Ascending aorta (tissue), 2 donors: ENCODE measurements around the gene CSK. TPM values are rescaled to one million over a fixed set of nuclear protein-coding genes. Genes with fewer than 3 reads are reported as not detected.
A peak's percentile ranks its signal among the peaks of the same experiment; 100 is the strongest.

ENCODE experiments used
- DNase-seq, 2 donors: peaks; one replicate each; pipeline ENCODE4 v3.0.0-alpha.2; 2019; ENCODE audit warnings: low spot score in 2 of 2
- H3K27ac ChIP-seq, 2 donors: fragments of 200-600 bp; sonication (generic); one replicate each; pipeline ENCODE4 v1.5.1; 2016 to 2017; ENCODE audit warnings: mild to moderate bottlenecking in 1 of 2
- H3K27me3 ChIP-seq: fragments of 200-600 bp; sonication (generic); one replicate; pipeline ENCODE4 v1.5.1; 2017
- H3K36me3 ChIP-seq, 2 donors: fragments of 200-600 bp; sonication (generic); one replicate each; pipeline ENCODE4 v1.5.1; 2016
- H3K4me1 ChIP-seq, 2 donors: fragments of 200-600 bp; sonication (generic); one replicate each; pipeline ENCODE4 v1.5.1; 2016 to 2017; ENCODE audit warnings: mild to moderate bottlenecking in 1 of 2
- H3K4me3 ChIP-seq, 2 donors: fragments of 200-600 bp; sonication (generic); one replicate each; pipeline ENCODE4 v1.5.1; 2016 to 2017; ENCODE audit warnings: mild to moderate bottlenecking in 1 of 2
- H3K9me3 ChIP-seq, 2 donors: fragments of 200-600 bp; sonication (generic); one replicate each; pipeline ENCODE4 v1.5.1; 2016
- intact Hi-C: fragments of 100-400 bp; cut with DNase I; formaldehyde crosslinking; loops from one replicate; pipeline ENCODE4 v1.15.1; 2023
- total RNA-seq: library from RNA; depleted of rRNA; stranded (reverse); fragments of >200 nt; gene quantifications from one replicate; pipeline ENCODE4 v1.1.0, GENCODE V29; 2016
- TF ChIP-seq, protein P1 (sequence below), 3 experiments: fragments of 200-600 bp in 2 of 3; fragments of 450-650 bp in 1 of 3; sonication (generic) in 2 of 3; IDR thresholded peaks; one replicate each; pipeline ENCODE4 v1.5.1; 2016 to 2019; ENCODE audit warnings: antibody characterized with exemption in 3 of 3, mild to moderate bottlenecking in 1 of 3, moderate library complexity in 1 of 3

The CSK gene
- total RNA-seq, 1 donor from 2014 or later = 31.0 TPM

DNA sequence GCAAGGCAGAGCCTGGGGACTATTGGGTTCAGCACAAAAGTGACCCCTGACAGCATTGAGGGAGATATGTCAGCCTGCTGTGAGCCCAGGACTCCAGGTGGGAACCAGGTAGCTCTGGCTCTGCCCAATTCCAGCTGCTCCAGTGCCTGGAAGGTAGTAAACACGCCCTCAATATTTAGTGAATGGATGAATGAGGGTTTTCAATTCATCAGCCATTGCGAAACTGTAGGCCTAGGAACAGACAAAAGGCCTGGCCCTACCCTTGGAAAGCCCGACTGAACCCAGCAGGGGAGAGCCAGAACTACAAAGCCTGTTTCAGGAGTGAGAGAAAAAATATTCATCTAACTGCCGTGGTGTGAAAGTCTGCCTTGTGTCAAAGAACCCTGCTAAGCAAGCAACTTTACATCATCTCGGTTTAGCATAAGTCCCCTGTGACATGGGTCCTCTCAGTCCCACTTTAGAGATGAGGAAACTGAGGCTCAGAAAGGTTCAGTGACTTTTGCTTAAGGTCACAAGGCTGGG lies 8.1 kb upstream of the CSK start:
- intact Hi-C loops = no loop called here
- TF ChIP-seq, protein P1, sequence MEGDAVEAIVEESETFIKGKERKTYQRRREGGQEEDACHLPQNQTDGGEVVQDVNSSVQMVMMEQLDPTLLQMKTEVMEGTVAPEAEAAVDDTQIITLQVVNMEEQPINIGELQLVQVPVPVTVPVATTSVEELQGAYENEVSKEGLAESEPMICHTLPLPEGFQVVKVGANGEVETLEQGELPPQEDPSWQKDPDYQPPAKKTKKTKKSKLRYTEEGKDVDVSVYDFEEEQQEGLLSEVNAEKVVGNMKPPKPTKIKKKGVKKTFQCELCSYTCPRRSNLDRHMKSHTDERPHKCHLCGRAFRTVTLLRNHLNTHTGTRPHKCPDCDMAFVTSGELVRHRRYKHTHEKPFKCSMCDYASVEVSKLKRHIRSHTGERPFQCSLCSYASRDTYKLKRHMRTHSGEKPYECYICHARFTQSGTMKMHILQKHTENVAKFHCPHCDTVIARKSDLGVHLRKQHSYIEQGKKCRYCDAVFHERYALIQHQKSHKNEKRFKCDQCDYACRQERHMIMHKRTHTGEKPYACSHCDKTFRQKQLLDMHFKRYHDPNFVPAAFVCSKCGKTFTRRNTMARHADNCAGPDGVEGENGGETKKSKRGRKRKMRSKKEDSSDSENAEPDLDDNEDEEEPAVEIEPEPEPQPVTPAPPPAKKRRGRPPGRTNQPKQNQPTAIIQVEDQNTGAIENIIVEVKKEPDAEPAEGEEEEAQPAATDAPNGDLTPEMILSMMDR (IDR thresholded peaks at IDR 0.05) = no peak
- Histone ChIP-seq H3K27me3 (no peaks in the 10 kb centered on the region), H3K4me1 (no peaks in the 10 kb centered on the region), H3K27ac (no peak overlapping the region), H3K36me3 (no peaks in the 10 kb centered on the region), H3K4me3 (no peak overlapping the region), H3K9me3 (no peaks in the 10 kb centered on the region)
- DNase-seq = no peak

DNA sequence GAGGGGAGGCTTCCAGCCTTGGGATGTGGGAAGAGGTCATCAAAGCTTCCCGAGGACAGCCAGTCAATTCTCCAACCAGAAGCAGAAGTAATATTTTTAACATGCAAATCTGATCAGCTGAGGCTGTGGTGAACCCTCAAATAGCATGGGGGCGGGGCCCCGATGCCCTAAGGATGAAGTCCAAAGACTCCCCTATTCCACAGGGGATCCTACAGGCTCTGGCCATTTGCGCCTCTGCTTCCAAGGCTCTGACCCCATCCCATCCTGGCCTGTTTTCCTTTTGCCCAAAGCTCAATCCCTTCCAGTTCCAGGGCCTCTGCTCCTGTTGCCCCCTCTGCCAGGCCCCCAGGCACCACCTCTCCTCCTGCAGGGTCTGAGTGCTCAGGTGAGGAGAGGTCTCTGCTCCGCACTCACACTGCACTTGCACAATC lies 6.7 kb upstream of the CSK start:
- Histone ChIP-seq H3K27ac (no peak overlapping the region), H3K9me3 (no peaks in the 10 kb centered on the region), H3K4me1 (no peaks in the 10 kb centered on the region), H3K27me3 (no peaks in the 10 kb centered on the region), H3K4me3 (no peak overlapping the region), H3K36me3 (no peaks in the 10 kb centered on the region)
- TF ChIP-seq, protein P1 (IDR thresholded peaks at IDR 0.05) = no peak
- intact Hi-C loops = no loop called here
- DNase-seq = no peak

DNA sequence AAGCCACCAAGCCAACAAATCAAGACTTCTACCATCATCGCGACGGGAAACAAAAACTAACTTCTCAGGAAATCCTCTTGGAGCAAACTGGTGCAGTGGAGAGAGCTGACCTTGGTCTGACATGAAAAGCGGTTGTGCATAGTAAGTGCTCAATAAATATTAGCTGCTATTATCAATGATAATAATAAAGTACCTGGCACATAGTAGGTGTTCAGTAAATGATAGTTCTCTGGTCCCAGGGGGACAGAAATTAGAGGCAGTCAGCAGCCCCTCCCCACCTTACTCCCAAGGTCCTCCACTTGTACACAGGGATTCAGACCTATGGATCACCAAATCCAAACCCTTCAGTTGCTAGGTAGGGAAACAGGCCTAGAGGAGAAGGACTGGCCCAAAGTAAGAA lies 6.0 kb upstream of the CSK start:
- no peak overlapping the region for H3K4me3 ChIP-seq
- no peak for DNase-seq
- no peaks in the 10 kb centered on the region for H3K36me3 ChIP-seq
- TF ChIP-seq, protein P1 (IDR thresholded peaks at IDR 0.05) = no peak
- intact Hi-C loops = no loop called here
- H3K27ac ChIP-seq = no peak overlapping the region
- no peaks in the 10 kb centered on the region for H3K9me3 ChIP-seq
- H3K27me3 ChIP-seq = no peaks in the 10 kb centered on the region
- H3K4me1 ChIP-seq = no peaks in the 10 kb centered on the region

DNA sequence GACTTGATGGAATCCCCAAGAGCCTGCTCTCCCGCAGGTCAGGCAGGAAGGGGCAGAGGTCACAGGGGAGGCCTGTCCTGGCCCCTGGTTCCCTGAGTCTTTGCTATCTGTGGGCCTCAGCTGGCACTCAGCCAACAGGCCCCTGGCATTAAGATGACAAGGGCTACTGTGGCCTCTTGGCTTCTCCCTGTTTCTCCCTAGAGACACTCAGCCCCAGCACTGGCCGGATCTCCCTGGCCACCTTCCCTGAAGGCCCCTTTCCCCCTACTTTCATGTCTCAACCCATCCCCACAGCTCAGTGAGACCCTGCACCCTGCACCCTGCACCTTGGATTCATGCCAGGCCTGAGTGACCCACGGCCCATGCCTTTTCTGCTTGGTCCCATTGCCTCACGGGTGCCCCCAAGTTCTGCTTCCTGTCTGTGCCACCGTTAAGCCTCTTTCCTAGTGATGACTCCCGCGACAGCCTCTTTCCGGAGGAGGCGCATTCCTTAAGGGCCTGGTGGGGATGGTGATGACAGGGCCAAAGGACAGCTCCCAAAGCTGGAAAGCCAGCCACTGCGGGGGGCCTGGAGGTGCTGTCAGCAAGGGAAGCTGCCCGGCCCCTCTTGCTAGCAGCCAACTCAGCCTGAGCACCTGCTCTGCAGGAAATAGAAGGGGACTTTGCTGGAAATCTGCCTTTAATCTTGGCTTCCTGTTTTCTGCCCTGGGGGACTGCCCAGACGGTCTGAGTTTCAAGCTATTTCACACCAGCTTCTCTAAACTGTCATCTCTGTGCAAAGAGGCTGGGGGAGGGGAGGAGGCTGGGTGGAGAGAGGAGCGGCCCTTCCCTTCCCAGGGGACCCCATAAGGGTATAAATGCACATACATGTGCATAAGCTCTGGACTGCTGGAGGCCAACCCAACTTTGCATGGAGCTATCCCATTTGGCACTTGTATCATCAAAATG lies 4.8 kb upstream of the CSK start:
- Histone ChIP-seq H3K27me3 (no peaks in the 10 kb centered on the region), H3K9me3 (no peaks in the 10 kb centered on the region), H3K4me3 (no peak overlapping the region), H3K4me1 (peaks cover 6 to 8% of the 10 kb centered on the region in 2 donors), H3K27ac (peak overlapping the region in 1 of 2 donors; percentile 6), H3K36me3 (no peaks in the 10 kb centered on the region)
- DNase-seq = no peak
- TF ChIP-seq, protein P1 (IDR thresholded peaks at IDR 0.05) = no peak
- intact Hi-C loops = no loop called here

DNA sequence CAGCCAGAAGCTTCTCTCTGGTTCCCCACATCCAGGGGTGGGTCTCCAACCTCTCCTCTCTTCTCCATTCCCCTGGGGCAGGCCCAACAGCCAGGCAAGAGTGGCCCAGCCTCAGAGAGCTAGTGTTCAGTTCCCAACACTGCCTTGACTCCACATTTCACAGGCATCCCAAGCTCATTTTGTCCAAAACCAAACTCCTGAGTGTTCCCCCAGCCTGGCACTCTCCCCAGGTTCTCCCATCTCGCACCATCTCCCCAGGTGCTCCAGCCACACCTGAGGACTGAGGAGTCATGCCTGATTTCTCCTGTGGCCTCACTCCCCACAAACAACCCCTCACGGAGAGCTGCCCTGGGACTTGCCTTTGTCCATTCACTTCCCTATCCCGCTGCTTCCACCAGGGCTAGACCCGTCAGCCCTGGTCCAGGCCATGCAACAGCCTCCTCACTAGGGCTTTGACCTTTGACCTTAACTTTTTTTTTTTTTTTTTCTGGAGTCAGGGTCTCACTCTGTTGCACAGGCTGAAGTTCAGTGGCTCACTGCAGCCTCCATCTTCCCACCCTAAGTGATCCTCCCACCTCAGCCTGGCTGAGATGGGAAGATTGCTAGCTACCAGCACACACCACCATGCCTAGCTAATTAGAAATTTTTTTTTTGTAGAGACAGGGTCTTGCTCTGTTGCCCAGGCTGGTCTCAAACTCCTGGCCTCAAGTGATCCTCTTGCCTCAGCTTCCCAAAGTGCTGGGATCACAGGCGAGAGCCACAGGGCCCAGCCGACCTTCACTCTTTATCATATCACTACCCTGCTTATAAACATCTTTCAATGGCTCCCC lies 3.9 kb upstream of the CSK start:
- DNase-seq = no peak
- no peak overlapping the region for H3K27ac ChIP-seq
- no peaks in the 10 kb centered on the region for H3K36me3 ChIP-seq
- intact Hi-C loops = no loop called here
- H3K9me3 ChIP-seq = no peaks in the 10 kb centered on the region
- H3K27me3 ChIP-seq = no peaks in the 10 kb centered on the region
- TF ChIP-seq, protein P1 (IDR thresholded peaks at IDR 0.05) = no peak
- H3K4me3 ChIP-seq = no peak overlapping the region
- peaks cover 8 to 11% of the 10 kb centered on the region in 2 donors for H3K4me1 ChIP-seq
